B cell (primary cell): ENCODE data around the gene LSM7. TPM values are rescaled to one million over a fixed set of nuclear protein-coding genes. Genes with fewer than 3 reads are reported as not detected.

Experiments
- ATAC-seq: fragments of 200-7000 bp; cut with Tn5 transposase; one replicate; pipeline ENCODE4 v1.10.0; 2021; ENCODE audit warnings: low read depth, mild to moderate bottlenecking, moderate number of reproducible peaks, moderate library complexity
- CTCF ChIA-PET: fragments of 350-600 bp; sonication (Branson Sonifier 250); formaldehyde crosslinking; loops from one replicate; lab custom pipeline; 2021; ENCODE audit warnings: antibody characterized with exemption, inconsistent platforms; lab: Charles Lee
- POLR2A ChIA-PET: fragments of 350-600 bp; sonication (Branson Sonifier 250); formaldehyde crosslinking; loops from one replicate; lab custom pipeline; 2021; ENCODE audit warnings: antibody characterized with exemption; lab: Charles Lee
- DNase-seq: peaks from one replicate; pipeline ENCODE4 v3.0.0; 2013
- H2AFZ ChIP-seq: 2 replicates; pipeline ENCODE4 v1.6.1; 2012; ENCODE audit warnings: mild to moderate bottlenecking, low read depth, low read length; ENCODE audit not compliant: insufficient read depth, poor library complexity, severe bottlenecking
- H3K27ac ChIP-seq, 2 donors: 1 replicate in 1 of 2; 2 replicates in 1 of 2; pipeline ENCODE4 v1.5.1; 2012 to 2013; ENCODE audit warnings: low read length in 2 of 2, mild to moderate bottlenecking in 2 of 2, moderate library complexity in 1 of 2
- H3K27me3 ChIP-seq, 4 experiments: fragments of 200-600 bp in 1 of 4; sonication (generic) in 1 of 4; replicated peaks in 1 of 4; 1 replicate in 2 of 4; 2 replicates in 2 of 4; pipeline versions ENCODE4 v1.6.1 to v1.7.0; 2013 to 2016; ENCODE audit warnings: low read length in 3 of 4, mild to moderate bottlenecking in 2 of 4, mixed read lengths in 1 of 4, moderate library complexity in 1 of 4; ENCODE audit not compliant: insufficient read depth in 4 of 4, control insufficient read depth in 3 of 4; ENCODE audit errors: control extremely low read depth in 1 of 4
- H3K36me3 ChIP-seq, 2 experiments: replicated peaks in 1 of 2; 1 replicate in 1 of 2; 2 replicates in 1 of 2; pipeline versions ENCODE4 v1.6.1 to v1.7.1; 2013; ENCODE audit warnings: low read length in 1 of 2; ENCODE audit not compliant: insufficient read depth in 2 of 2, control insufficient read depth in 1 of 2; ENCODE audit errors: control extremely low read depth in 1 of 2, extremely low read depth in 1 of 2
- H3K4me1 ChIP-seq, 2 donors: fragments of 200-600 bp in 1 of 2; sonication (generic) in 1 of 2; 1 replicate in 1 of 2; 2 replicates in 1 of 2; pipeline versions ENCODE4 v1.5.1 to v1.6.1; 2013 to 2017; ENCODE audit warnings: low read length in 2 of 2; ENCODE audit not compliant: control insufficient read depth in 2 of 2, insufficient read depth in 2 of 2
- H3K4me2 ChIP-seq: replicated peaks from 2 replicates; pipeline ENCODE3; 2012; ENCODE audit warnings: mild to moderate bottlenecking, low read depth, low read length; ENCODE audit not compliant: poor library complexity, severe bottlenecking
- H3K4me3 ChIP-seq, 5 experiments: fragments of 200-600 bp in 1 of 5; sonication (generic) in 1 of 5; 1 replicate in 3 of 5; 2 replicates in 2 of 5; pipeline versions ENCODE4 v1.5.1 to v1.7.0; 2011 to 2016; ENCODE audit warnings: low read length in 4 of 5, mild to moderate bottlenecking in 4 of 5, low read depth in 2 of 5, control low read depth in 1 of 5, moderate library complexity in 1 of 5; ENCODE audit not compliant: insufficient read depth in 1 of 5; ENCODE audit errors: control extremely low read depth in 1 of 5, extremely low read depth in 1 of 5
- H3K79me2 ChIP-seq: fragments of 200-600 bp; sonication (generic); one replicate; pipeline ENCODE4 v1.6.0; 2016; ENCODE audit warnings: low read length; ENCODE audit not compliant: control insufficient read depth, insufficient read depth
- H3K9ac ChIP-seq: fragments of 200-600 bp; sonication (generic); 2 replicates; pipeline ENCODE4 v1.6.1; 2017; ENCODE audit warnings: mild to moderate bottlenecking, low read length, moderate library complexity
- H3K9me3 ChIP-seq, 3 donors: one replicate each; pipeline versions ENCODE4 v1.6.1 to v1.7.1; 2013; ENCODE audit warnings: low read length in 2 of 3; ENCODE audit not compliant: control insufficient read depth in 2 of 3, insufficient read depth in 1 of 3; ENCODE audit errors: control extremely low read depth in 1 of 3
- H4K20me1 ChIP-seq: 2 replicates; pipeline ENCODE4 v1.6.0; 2012; ENCODE audit warnings: mild to moderate bottlenecking, low read length; ENCODE audit not compliant: insufficient read depth, control insufficient read depth, poor library complexity, severe bottlenecking
- H3K27ac Mint-ChIP-seq: one replicate; pipeline ENCODE4 v1.8.0; 2021; ENCODE audit warnings: mixed read lengths
- H3K27me3 Mint-ChIP-seq: one replicate; pipeline ENCODE4 v1.8.0; 2021; ENCODE audit warnings: mixed read lengths
- H3K4me1 Mint-ChIP-seq: one replicate; pipeline ENCODE4 v1.8.0; 2021; ENCODE audit warnings: mixed read lengths
- H3K4me3 Mint-ChIP-seq: one replicate; pipeline ENCODE4 v1.8.0; 2021; ENCODE audit warnings: mixed read lengths
- H3K9me3 Mint-ChIP-seq: one replicate; pipeline ENCODE4 v1.8.0; 2022; ENCODE audit warnings: mixed read lengths; ENCODE audit not compliant: insufficient read depth
- CTCF ChIP-seq: fragments of 200-600 bp; IDR thresholded peaks from one replicate; pipeline ENCODE4 v1.8.0; 2022; ENCODE audit warnings: antibody characterized with exemption, mild to moderate bottlenecking
- EZH2 ChIP-seq: IDR thresholded peaks from 2 replicates; pipeline ENCODE4 v1.6.1; 2012; ENCODE audit warnings: borderline replicate concordance, low read depth, mild to moderate bottlenecking, moderate library complexity, low read length; ENCODE audit not compliant: insufficient read depth, poor library complexity, severe bottlenecking
- WGBS: methylation state at CpG from one replicate; pipeline ENCODE4 v1.1.5; 2013; ENCODE audit warnings: missing lambda C conversion rate; ENCODE audit not compliant: insufficient coverage; 5-methylcytosine and 5-hydroxymethylcytosine counted together
- intact Hi-C: fragments of 100-400 bp; cut with micrococcal nuclease; formaldehyde crosslinking; loops from one replicate; pipeline ENCODE4 v1.10.0; 2022
- polyA plus RNA-seq: library from polyadenylated mRNA; depleted of rRNA; stranded (reverse); fragments of >200 nt; gene quantifications from 2 replicates; pipeline ENCODE4 v1.2.3, GENCODE V29; 2012
- total RNA-seq, 2 donors: library from RNA; stranded (reverse); fragments of 120-200 nt in 1 of 2; gene quantifications; 1 replicate in 1 of 2; 2 replicates in 1 of 2; pipeline versions ENCODE4 v1.2.3 to v1.2.4, GENCODE V29; 2013 to 2022

Gene LSM7
- total and polyA plus RNA-seq, 2 donors (not counting 1 experiment from before 2014, with no cell fraction given) = 201 to 820 TPM

- H3K79me2 ChIP-seq = peaks cover 4% of the 10 kb centered on the region
- H3K27ac Mint-ChIP-seq = no peak overlapping the region
- peaks cover 3% of the 10 kb centered on the region for H3K9me3 Mint-ChIP-seq
- no peak overlapping the region for H3K4me3 Mint-ChIP-seq
- ATAC-seq (no peak), DNase-seq (no peak)
- intact Hi-C loops = loop anchor here (10.0 kb wide), 1 partner anchor 158 kb away; the partner anchor contains the start of gene AP3D1
- H3K4me1 Mint-ChIP-seq = peaks cover 41% of the 10 kb centered on the region
- H3K9me3 ChIP-seq = peaks cover 3 to 20% (median 8%) of the 10 kb centered on the region in 3 donors
- WGBS = 39% methylated on average over 26 of the region's 28 CpGs
- no peaks in the 10 kb centered on the region for H4K20me1 ChIP-seq
- POLR2A ChIA-PET = interaction anchor here (0.6 to 2.2 kb wide), 2 partner anchors 18 to 35 kb away, joined by 3 to 8 read pairs; no protein-coding TSS in a partner anchor
- peaks cover 0 to 32% (median 12%) of the 10 kb centered on the region in 4 experiments for H3K27me3 ChIP-seq
- H2AFZ ChIP-seq = peak overlapping the region; percentile 22
- H3K4me1 ChIP-seq = peaks cover 39 to 42% of the 10 kb centered on the region in 2 donors
- no peak overlapping the region for H3K4me3 ChIP-seq
- no peaks in the 10 kb centered on the region for H3K36me3 ChIP-seq
- no peak overlapping the region for H3K9ac ChIP-seq
- peak overlapping the region; percentile 44 for H3K4me2 ChIP-seq
- TF ChIP-seq EZH2 (no peak), CTCF (no peak)
- H3K27ac ChIP-seq = no peak overlapping the region
- peaks cover 8% of the 10 kb centered on the region for H3K27me3 Mint-ChIP-seq
- CTCF ChIA-PET = interaction anchor here (1.8 kb wide), 1 partner anchor 24 kb away, joined by 6 read pairs; no protein-coding TSS in a partner anchor
Observed at GRCh38 chr19:2312820-2313501, 15.4 kb downstream of the LSM7 start.

- no peak for TF ChIP-seq CTCF
- TF ChIP-seq EZH2 = no peak
- H4K20me1 ChIP-seq = no peaks in the 10 kb centered on the region
- peaks cover 3% of the 10 kb centered on the region for H3K9me3 Mint-ChIP-seq
- H3K27ac Mint-ChIP-seq = no peak overlapping the region
- DNase-seq (no peak), ATAC-seq (no peak)
- H3K4me3 Mint-ChIP-seq = no peak overlapping the region
- H3K4me3 ChIP-seq = no peak overlapping the region
- intact Hi-C loops = loop anchor here (10.0 kb wide), 1 partner anchor 156 kb away; the partner anchor contains the start of gene AP3D1
- peaks cover 12% of the 10 kb centered on the region for H3K27me3 Mint-ChIP-seq
- no peak overlapping the region for H3K4me2 ChIP-seq
- no peak overlapping the region for H2AFZ ChIP-seq
- POLR2A ChIA-PET = interaction anchor here (0.7 to 1.2 kb wide), 2 partner anchors 11 to 22 kb away, joined by 3 to 5 read pairs; no protein-coding TSS in a partner anchor
- peaks cover 11% of the 10 kb centered on the region for H3K79me2 ChIP-seq
- peaks cover 3 to 23% (median 8%) of the 10 kb centered on the region in 3 donors for H3K9me3 ChIP-seq
- CTCF ChIA-PET = interaction anchor here (0.8 kb wide), 1 partner anchor 36 kb away, joined by 3 read pairs; no protein-coding TSS in a partner anchor
- 90% methylated on average over 2 of the region's 4 CpGs for WGBS
- H3K27ac ChIP-seq = no peak overlapping the region
- H3K4me1 ChIP-seq = peaks cover 37 to 39% of the 10 kb centered on the region in 2 donors
- peaks cover 0 to 45% (median 18%) of the 10 kb centered on the region in 4 experiments for H3K27me3 ChIP-seq
- peaks cover 31% of the 10 kb centered on the region for H3K4me1 Mint-ChIP-seq
- H3K9ac ChIP-seq = no peak overlapping the region
- H3K36me3 ChIP-seq = no peaks in the 10 kb centered on the region
Observed at GRCh38 chr19:2311093-2311492, 17.3 kb downstream of the LSM7 start.
